ENCODE data around the gene SAMD7.

The SAMD7 gene

GRCh38 chr3:169911272-169911671, at the start of gene SAMD7:
TSS of gene SAMD7 (plus strand) at chr3:169911572. CDS start at chr3:169919499, 7,927 bp downstream.
- no peak for DNase-seq

GRCh38 chr3:169861871-169862270, 49.5 kb upstream of the SAMD7 start:
- no peak for DNase-seq

GRCh38 chr3:169863458-169863899, 47.9 kb upstream of the SAMD7 start:
- peak; percentile 74 to 84 for DNase-seq

- no peak for DNase-seq
Observed at GRCh38 chr3:169864270-169864669, 47.1 kb upstream of the SAMD7 start.

GRCh38 chr3:169865176-169865767, 46.1 kb upstream of the SAMD7 start:
- peak; percentile 63 for DNase-seq

- DNase-seq: no peak
Observed at GRCh38 chr3:169867584-169868210, 43.7 kb upstream of the SAMD7 start.

- DNase-seq: no peak
Observed at GRCh38 chr3:169868369-169868768, 43.0 kb upstream of the SAMD7 start.

- DNase-seq: no peak
Observed at GRCh38 chr3:169869484-169870220, 41.7 kb upstream of the SAMD7 start, which contains the start of gene LRRC31. TSS of gene LRRC31 (minus strand) at chr3:169869935. CDS start at chr3:169869807, 128 bp downstream.

- DNase-seq: no peak
Observed at GRCh38 chr3:169871129-169871886, 40.1 kb upstream of the SAMD7 start.

GRCh38 chr3:169879013-169879557, 32.3 kb upstream of the SAMD7 start:
- no peak for DNase-seq

GRCh38 chr3:169879845-169880575, 31.4 kb upstream of the SAMD7 start:
- no peak for DNase-seq

GRCh38 chr3:169880576-169881250, 30.7 kb upstream of the SAMD7 start:
- no peak for DNase-seq

GRCh38 chr3:169886671-169887070, 24.7 kb upstream of the SAMD7 start:
- no peak for DNase-seq

GRCh38 chr3:169891886-169892285, 19.5 kb upstream of the SAMD7 start:
- DNase-seq: no peak

- no peak for DNase-seq
Observed at GRCh38 chr3:169894110-169894509, 17.3 kb upstream of the SAMD7 start.

GRCh38 chr3:169895072-169895471, 16.3 kb upstream of the SAMD7 start:
- DNase-seq: no peak

- DNase-seq: no peak
Observed at GRCh38 chr3:169897284-169897683, 14.1 kb upstream of the SAMD7 start.

GRCh38 chr3:169901453-169901852, 9.9 kb upstream of the SAMD7 start:
- DNase-seq: no peak

- DNase-seq: no peak
Observed at GRCh38 chr3:169905404-169905803, 6.0 kb upstream of the SAMD7 start.

GRCh38 chr3:169907476-169907875, 3.9 kb upstream of the SAMD7 start:
- DNase-seq: no peak

- no peak for DNase-seq
Observed at GRCh38 chr3:169907944-169908343, 3.4 kb upstream of the SAMD7 start.

- no peak for DNase-seq
Observed at GRCh38 chr3:169913323-169913722, 2.0 kb downstream of the SAMD7 start.
